Kidney glomerular epithelial cell (primary cell): ENCODE results near the gene DAAM2.

ENCODE experiments used
- DNase-seq: peaks from one replicate; lab custom pipeline; 2025; lab: John Stamatoyannopoulos, UW

DAAM2 gene

DNA sequence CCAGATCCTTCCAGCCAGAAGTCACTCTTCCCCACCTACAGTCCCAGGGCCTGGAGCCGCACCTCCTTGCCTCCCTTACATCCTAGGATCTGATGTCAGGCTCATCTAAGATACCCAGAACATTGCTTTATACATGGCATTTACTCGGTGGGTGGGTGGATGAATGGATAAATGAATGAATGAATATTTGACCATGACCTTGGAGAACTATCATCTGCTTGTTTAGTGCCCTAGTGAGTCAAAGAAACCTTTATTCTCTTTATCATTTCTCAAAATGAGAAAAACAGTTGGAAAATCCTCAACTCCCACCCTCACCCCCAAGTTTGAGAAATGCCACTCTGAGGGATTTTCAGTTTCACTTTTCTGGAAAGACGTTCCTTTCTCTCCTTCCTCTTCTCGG lies 56.0 kb downstream of the DAAM2 start:
- no peak for DNase-seq

DNA sequence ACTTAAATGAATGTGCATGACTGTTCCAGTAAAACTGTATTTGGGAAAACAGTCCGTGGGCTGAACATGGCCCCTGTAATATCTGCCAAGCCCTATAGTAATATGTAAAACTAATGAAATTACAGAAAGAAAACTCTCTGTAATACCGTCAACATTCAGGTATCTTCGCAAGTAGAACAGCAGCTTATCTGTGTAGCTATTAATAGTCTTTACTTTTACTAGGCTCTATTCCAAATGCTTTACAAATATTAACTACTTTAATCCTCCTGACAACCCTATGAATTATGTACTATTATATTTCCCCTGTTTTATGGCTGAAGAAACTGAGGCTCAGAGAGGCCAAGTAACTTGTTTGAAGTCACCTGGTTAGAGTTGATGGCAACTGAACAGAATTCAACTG lies 57.1 kb downstream of the DAAM2 start:
- DNase-seq = no peak

DNA sequence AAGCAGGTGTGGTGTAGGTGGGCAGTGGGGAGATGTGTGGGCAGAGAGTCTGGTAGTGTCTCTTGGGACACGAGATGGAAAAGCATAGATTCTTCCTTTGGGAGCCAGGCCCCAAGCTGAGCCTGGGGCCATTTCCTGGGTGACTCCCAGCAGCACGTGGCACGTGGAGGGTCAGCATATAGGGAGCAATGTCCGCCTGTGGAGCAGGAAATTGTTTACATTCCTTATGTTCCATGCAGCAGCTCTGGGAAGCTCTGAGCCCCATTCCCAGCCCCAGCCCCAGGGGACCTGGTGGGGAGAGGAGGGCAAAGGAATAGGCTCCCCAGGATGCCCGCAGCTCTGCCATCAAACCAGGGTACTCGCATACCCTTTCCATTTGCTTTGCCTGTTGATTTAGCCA lies 57.6 kb downstream of the DAAM2 start:
- DNase-seq = no peak

DNA sequence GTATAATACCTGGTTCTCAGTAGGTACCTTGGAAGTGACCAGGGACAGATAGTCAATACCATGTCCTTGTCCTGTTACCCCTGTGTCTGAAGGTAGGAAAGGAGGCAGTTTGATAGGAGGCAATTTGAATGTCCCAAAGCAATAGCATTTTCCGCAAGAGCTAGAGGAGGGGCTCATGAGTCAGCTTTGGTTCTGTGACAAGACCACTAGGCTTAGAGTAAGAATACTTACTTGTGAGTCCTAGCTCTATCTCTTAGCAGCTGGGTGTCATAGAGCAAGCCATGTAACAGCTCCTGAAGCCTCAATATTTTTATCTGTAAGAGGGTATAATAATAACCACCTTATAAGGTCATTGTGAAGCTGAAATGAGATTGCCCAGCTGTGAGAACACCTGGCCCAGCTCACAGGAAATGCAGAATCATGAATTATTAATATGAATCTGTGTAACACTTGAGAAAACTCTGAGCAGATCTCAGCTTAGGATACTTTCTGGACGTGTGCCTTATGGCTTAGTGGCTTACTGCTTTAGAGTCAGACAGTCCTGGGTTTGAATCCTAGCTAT lies 58.6 kb downstream of the DAAM2 start:
- no peak for DNase-seq

DNA sequence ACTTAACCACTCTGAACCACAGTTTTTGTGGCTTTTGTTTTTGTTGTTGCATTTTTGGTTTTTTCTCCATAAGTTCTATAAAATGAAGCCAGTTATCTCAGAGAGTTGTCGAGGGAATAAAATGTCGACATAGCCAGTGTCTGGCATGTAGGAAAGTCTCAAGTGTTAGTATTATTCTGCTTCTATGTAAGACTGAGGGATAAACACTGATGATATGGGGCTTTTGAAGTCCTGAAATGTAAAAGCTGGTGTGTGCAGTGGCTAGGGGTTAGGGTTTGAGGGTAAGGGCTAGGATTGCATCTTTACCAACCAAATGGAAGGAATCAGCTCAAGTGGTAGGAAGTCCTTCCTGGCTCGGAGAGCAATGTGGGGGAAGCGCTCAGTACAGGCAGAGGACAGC lies 59.2 kb downstream of the DAAM2 start:
- no peak for DNase-seq

DNA sequence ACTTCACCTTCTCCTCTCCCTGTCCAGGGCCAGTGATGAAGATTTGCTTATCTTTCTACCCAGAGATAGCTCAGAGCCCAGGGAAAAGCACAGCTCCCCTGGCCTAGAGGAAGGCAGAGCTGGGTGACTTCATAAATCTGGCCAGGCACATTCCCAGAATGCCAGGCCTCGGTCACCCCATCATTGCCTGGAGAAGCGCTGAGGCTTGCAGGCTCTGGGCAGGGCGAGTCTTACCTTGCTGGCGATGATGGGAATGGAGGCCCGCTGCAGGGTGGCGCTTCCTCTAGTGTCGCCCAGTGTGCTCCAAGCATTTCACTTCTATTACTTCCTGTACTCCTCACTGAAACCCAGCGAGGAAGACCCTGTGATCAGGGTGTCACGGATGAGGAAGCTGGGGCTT lies 60.1 kb downstream of the DAAM2 start:
- no peak for DNase-seq

DNA sequence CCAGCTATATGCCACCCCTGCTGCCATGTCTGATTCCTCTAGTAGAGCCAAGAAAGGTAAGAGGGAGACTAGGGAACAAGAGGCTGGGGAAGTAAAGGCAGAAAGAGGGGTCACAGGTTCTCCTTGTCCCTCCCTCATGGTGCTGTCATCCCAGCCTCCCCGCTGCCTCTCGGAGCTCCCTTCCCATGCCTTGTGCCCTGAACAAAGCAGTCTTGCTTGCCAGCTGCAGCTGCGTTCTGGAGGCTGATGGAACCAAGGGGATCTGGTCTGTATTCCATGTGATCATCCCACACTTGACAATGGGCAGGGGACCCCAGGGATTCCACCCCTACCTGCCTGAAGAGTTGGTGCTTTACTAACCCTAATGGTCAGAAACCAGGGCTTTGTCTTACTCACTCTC lies 61.4 kb downstream of the DAAM2 start:
- DNase-seq = no peak

DNA sequence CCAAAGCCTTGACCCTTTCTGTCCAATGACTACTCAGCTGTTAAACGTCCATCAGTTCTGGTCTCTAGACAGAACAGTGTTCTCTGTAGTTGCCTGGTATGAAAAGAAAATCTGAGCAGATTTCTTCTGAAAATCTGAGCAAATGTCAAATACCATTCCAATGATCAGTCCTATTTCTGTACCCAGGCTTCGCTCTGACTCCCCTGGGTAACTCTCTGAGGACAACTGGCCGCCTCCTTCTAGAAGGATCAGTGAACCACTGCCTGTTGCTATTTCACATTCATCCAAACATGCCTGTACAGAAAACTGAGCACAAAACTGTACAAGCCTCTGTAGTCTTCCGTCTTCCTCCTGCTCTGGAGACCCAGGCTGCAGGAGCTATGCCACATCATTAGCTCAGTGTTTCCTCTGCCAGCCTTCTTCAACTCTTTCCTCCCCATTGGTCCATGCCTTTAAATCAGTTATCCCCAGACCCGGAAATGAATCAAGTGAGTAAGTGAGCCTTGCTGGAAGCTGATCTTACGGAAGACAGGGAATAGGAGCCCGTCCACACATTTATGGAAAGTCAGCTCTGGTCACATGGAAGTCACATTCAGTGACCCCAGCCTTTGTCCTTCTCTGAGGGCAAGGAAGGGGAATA lies 63.3 kb downstream of the DAAM2 start:
- no peak for DNase-seq

DNA sequence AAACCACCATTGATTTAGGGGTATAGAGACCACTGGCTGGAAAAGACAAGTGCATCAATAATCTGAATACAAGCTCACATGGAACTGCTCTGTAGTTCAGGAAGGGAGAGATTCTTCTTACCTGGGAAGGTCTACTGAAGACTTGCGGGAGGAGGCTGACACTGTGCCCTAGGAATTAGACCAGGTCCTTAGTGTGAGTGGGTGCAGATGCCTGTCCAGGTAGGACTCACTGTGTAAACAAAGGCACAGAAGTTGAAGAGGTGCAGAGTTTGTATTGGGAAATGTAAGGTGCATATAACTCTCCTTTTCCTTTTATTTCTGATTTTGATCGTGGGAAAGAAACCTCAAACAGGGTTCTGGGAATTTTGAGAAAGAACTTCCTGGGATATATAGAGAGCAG lies 66.8 kb downstream of the DAAM2 start:
- DNase-seq = no peak

DNA sequence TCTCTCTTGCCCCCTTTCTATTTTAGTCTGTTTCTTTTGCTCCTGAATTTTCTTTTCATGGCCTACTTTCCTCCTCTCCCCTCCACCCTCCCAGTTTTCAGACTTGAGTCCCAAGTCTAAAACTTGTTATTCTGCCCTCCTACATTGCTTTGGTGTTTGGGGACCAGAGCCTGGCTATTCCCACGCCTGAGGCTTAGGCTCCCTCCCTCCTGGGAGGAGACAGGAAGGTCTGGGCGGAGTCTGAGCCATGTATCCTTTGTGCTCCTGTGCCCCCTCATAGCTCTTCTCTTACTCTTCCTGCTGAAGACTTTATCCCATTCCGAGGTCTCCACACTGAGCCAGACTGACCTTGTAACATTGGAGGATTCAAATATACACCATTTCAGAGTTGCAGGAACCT lies 69.5 kb downstream of the DAAM2 start:
- no peak for DNase-seq

DNA sequence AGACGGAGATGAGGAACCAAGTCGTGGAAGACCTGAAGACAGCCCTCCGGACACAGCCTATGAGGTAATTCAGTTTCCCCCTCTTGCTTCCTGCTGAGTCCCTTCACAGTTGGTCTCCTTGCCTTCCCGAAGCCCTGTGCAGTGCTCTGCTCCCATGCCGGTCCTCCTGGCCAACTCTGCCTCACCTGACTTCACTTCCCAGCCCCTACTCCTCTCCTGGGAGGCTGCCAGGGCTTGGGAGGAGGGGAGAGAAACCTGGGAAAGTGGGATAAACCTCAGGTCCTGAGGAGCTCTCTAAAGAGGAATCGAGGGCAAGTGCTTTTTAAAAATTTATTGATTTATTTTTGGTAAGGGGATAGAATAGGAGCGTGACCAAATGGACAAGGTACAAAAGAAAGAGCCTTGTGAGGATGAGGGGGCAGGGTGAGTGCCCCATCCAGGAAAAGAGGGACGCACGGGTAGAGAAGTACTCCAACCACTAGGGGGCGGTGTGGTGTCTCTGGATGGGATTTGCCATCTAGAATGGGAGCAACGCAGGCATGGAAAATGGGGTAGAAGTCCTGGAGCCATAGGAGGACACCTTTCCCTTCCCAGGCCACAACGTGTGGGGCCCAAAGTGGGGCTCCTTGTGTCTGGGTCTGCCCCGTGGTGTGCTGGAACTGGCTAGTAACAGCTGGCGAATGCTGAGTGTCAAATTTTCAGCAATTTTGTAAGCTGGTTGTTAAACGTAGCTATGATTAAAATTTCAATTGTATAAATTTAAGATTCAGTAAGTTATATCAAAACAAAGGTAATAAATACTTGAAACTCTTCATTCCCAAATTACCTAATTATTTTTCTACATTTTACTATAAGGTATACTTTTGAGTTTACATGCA lies 73.1 kb downstream of the DAAM2 start:
- DNase-seq = peak; percentile 58

DNA sequence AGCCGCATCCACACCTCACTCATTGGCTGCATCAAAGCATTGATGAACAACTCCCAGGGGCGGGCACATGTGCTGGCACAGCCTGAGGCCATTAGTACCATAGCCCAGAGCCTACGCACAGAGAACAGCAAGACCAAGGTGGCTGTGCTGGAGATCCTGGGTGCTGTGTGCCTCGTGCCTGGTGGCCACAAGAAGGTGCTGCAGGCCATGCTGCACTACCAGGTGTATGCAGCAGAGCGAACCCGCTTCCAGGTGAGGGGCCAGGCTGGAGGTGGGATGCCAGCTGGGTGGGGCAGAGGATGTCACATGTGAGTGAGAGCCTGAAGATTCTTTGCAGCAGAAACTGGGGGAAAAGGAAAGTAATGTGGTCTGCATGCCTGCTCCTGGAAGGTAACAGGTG lies 75.4 kb downstream of the DAAM2 start:
- no peak for DNase-seq

DNA sequence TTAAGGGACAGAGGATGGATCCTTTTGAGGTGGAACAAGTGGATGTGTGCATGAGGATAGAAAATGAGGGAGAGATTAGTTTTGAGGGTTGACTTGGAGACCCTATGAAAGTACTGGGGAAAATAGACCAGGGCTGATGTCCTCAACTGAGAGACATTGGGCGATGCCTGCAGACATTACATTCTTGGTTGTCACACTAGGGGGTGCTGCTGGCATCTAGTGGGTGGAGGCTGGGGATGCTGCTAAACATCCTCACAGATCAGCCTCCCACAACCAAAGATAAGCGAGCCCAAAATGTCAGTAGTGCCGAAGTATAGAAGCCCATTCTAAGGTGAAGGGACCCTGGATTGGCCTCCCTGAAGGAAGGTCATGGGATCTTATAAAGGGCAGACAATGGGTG lies 78.8 kb downstream of the DAAM2 start:
- DNase-seq = no peak

DNA sequence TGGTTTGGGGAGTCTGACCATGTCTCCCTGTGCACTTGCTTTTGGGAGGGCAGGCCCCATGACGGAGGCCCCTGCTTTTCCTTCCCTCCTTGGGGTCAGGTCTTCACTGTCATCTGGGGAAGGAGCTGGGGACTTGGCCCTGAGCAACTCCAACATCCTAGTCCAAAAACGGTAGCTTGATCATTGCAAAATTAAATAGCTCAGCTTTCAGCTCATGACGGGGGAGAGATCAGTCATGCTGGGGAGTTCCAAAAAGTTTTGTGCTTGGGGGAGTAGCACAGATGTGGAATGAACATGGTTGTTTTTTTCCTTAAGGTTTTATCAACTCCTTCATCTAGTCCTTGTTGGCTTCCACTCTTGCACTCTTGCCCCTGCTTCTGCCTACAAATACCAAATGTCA lies 81.3 kb downstream of the DAAM2 start:
- DNase-seq = no peak

DNA sequence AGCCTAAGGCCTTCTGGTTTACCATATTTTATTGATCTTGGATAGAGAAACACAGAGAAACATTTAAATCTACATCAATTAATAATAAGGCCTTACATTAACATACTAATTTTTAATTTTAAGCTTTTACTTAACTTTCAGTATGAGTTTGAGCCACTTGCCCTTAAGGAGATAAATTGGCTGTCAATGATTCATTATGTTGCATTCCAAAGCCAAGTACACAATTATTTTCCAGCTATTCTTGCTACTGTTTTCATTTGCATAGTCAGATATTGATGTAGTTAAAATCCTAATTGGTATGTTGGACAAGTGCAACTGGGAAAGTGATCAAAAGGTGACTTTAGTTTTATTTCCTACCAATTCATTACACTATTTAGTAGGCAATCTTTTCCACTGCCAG lies 83.9 kb downstream of the DAAM2 start:
- no peak for DNase-seq

DNA sequence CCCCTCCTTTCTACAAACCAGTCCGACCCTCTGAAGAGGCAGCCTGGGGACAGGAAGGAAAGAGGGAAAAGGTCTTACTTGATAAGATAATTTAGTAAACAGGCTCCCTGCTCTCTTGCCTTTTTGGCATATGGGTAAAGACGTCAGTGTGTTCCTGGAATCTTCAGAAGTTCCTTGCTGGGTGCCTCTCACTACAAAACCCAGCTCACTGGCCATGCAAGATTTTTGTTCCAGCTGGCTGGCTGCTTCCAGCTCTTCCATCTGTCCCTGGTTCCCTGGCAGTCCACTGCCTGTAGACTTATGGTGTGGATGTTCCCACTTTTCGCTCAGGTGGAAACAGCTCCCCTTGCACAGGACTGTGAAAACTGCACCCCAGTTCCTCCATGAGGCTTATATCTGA lies 84.7 kb downstream of the DAAM2 start:
- DNase-seq = no peak

DNA sequence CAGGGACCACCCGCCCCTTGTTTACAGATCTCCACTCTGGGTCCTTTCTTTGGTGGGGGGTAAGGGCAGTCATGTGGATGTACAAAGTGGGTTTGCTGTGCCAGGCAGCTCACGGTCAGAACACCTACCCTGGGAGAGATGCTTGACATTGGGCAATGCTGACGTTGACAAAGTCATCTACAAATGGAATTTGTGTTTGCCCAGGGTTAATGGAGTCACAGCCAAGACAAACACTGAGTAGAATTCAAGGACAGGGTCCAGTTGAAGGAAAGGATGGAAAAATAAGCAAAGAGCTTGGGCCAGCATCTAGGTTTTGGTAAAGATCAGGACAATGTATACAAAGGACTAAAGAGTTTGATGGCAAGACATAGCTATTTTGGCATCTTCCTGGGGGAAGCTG lies 87.4 kb downstream of the DAAM2 start:
- no peak for DNase-seq

DNA sequence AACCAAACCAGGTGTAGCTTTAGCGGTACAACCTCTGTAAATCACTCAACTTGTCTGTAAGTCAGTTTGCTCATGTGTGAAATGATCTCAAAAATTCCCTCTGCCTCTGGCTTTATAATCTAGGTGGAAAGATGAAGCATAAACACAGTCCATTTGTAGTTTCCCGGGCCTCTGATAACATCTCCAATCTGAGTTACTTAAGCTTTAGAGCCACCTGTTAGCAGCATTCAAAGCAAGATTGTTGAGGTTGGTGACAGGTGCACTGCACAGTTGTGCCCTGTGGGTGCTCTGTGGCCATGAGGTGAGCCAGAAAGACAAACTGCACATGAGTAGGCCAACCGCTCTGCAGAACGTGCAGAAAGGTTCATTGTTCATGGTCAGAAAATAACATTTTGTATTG lies 88.4 kb downstream of the DAAM2 start:
- no peak for DNase-seq

DNA sequence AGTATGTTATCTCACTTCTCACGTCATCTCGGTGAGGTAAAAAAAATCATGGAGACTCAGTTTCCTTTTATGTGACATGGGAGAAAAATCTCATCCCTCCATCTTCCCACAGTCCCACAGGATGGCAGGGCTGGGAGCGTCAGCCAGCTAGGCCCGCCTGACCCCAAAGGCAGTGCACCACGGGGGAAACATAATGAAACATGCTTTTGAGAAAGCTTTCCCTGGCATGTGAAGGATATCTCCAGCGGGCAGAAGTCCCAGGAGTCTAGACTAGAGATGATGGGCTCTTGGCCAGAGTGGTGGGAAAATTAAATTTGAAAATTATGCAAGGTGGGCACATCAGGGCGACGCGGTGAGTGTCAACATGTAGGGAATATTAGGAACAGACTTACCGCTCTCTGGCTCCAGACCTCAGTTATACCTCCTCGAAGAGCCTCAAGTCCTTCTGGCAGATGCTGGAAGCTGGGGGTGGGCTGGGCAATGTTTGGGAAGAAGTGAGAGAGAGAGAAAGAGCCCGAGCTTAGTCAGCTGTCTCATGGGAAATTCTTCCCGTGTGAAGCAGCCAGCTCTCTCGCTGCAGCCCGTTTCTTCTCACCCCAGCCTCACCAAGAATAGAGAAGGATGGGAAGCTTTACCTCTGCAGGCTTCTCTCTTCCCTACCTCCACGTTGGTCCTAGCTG lies 89.8 kb downstream of the DAAM2 start:
- peak; percentile 64 for DNase-seq

DNA sequence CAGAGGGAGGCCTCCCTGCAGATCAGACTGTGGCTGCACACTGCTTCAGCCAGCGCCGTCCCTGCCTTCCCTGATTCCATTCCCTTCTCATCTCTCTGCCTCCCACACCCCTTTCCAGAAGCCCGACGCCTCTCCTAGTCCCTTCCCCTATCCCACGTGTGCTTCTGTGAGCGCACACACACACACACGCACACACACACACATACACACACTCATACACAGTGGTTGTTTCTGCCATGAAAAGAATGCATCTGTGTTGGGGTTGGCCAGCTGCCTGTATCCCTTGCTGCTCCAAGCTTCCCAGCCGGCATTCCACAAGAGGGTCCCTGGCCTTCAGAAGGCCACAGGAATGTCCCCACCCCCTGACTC lies 90.3 kb downstream of the DAAM2 start:
- peak; percentile 90 for DNase-seq

DNA sequence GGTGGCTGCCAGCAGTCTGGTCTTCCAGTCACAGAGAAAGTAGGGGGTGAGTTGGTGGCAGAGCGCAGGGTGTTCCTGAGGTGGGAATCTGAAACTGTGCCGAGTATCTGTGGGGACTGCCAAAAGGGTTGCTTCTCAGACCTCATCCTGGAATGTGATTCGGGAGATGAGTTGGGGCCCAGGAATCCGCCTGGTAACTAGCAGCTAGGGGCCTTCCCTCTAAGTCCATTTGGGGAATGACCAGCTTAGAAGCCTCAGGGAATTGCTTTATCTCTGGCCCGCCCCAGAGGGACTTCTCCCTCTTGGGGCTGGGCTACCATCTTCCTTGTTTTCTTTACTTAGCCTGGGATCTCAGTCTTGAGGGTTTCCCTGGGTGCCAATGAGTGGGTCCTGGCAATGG lies 92.5 kb downstream of the DAAM2 start:
- peak; percentile 31 for DNase-seq

DNA sequence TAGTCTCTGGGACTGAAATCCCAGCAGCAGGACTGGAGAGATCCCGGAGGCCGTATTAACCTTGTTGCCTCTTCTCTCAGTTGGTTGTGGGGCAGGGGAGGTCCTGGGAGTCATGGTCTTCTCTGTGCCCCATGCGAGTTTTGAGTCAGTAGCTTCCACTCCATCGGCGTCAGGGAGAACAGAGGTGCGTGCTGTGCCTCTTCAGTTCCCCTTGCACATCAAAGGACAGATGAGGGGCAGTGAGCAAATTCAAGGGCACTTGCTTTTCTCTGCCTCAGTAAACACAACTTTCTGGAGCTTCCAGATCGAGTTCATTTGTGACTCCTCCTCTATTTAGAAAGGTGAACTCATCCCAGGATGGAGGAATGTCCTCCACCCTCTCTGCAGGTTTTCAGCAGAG lies 93.5 kb downstream of the DAAM2 start:
- no peak for DNase-seq

DNA sequence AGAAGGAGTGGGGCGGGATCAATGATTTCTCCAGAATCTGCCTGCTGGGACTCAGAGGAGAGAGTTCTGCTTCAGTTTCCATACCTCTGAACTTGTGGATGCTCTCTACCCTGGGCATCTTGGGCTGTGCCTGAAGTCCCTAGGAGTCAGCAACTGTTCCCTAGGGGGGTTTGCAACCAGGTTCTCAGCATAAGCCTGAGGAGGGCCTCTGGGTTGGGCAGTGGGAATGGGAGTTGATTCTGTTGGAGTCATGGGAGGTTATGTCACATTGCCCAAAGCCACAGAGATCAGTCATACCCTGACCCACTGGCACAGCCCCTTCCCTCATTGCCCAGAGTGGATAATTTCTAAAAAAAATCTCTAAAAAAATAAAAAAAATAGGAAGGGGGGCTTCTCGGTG lies 94.7 kb downstream of the DAAM2 start:
- DNase-seq = no peak
